KMS-11 (cell line): ENCODE data around the gene FSTL1.

Source experiments
- H2AFZ ChIP-seq: fragments of 200-600 bp; sonication (generic); 2 replicates; pipeline ENCODE4 v1.6.1; 2016; ENCODE audit warnings: antibody characterized with exemption, mixed run types, low read depth
- H3K27ac ChIP-seq: fragments of 200-600 bp; sonication (generic); 2 replicates; pipeline ENCODE4 v1.6.1; 2016; ENCODE audit warnings: mild to moderate bottlenecking, mixed run types
- H3K27me3 ChIP-seq: fragments of 200-600 bp; sonication (generic); 2 replicates; pipeline ENCODE4 v1.6.1; 2017; ENCODE audit warnings: mild to moderate bottlenecking, low read depth, mixed run types, moderate library complexity; ENCODE audit not compliant: insufficient read depth
- H3K36me3 ChIP-seq: fragments of 200-600 bp; sonication (generic); 2 replicates; pipeline ENCODE4 v1.6.1; 2017; ENCODE audit warnings: mild to moderate bottlenecking, mixed run types; ENCODE audit not compliant: insufficient read depth
- H3K4me1 ChIP-seq: fragments of 200-600 bp; sonication (generic); 2 replicates; pipeline ENCODE4 v1.6.1; 2016; ENCODE audit warnings: mild to moderate bottlenecking, low read depth, mixed run types; ENCODE audit not compliant: poor library complexity, severe bottlenecking
- H3K4me2 ChIP-seq: fragments of 200-600 bp; sonication (generic); 2 replicates; pipeline ENCODE4 v1.7.0; 2016; ENCODE audit warnings: mild to moderate bottlenecking, mixed run types
- H3K4me3 ChIP-seq: fragments of 200-600 bp; sonication (generic); IDR thresholded peaks from 2 replicates; pipeline ENCODE4 v1.6.1; 2017; ENCODE audit warnings: low read depth, low read length, mixed read lengths; ENCODE audit not compliant: insufficient read depth
- H3K79me2 ChIP-seq: fragments of 200-600 bp; sonication (generic); 2 replicates; pipeline ENCODE4 v1.6.1; 2016; ENCODE audit warnings: low read depth, mixed run types; ENCODE audit not compliant: insufficient read depth
- H3K9ac ChIP-seq: fragments of 200-600 bp; sonication (generic); 2 replicates; pipeline ENCODE4 v1.6.1; 2016; ENCODE audit warnings: mild to moderate bottlenecking, mixed run types
- H4K20me1 ChIP-seq: fragments of 200-600 bp; sonication (generic); 2 replicates; pipeline ENCODE4 v1.6.1; 2016; ENCODE audit warnings: mild to moderate bottlenecking, mixed run types; ENCODE audit not compliant: insufficient read depth
- TF ChIP-seq, protein P1 (sequence below): fragments of 200-600 bp; sonication (generic); conservative IDR thresholded peaks from 2 replicates; pipeline ENCODE4 v1.6.1; 2017; ENCODE audit warnings: low read depth, mild to moderate bottlenecking, antibody characterized with exemption, low read length, moderate library complexity, mixed read lengths

Gene FSTL1

GRCh38 chr3:120440001-120440703 lies 10.6 kb downstream of the FSTL1 start:
- no peak overlapping the region for H3K9ac ChIP-seq
- H2AFZ ChIP-seq = no peak overlapping the region
- H3K36me3 ChIP-seq = no peaks in the 10 kb centered on the region
- H3K4me2 ChIP-seq = no peak overlapping the region
- no peaks in the 10 kb centered on the region for H3K4me1 ChIP-seq
- H3K27ac ChIP-seq = no peak overlapping the region
- H3K79me2 ChIP-seq = no peaks in the 10 kb centered on the region
- no peaks in the 10 kb centered on the region for H4K20me1 ChIP-seq
- no peak overlapping the region for H3K4me3 ChIP-seq
- no peaks in the 10 kb centered on the region for H3K27me3 ChIP-seq
- TF ChIP-seq, protein P1, sequence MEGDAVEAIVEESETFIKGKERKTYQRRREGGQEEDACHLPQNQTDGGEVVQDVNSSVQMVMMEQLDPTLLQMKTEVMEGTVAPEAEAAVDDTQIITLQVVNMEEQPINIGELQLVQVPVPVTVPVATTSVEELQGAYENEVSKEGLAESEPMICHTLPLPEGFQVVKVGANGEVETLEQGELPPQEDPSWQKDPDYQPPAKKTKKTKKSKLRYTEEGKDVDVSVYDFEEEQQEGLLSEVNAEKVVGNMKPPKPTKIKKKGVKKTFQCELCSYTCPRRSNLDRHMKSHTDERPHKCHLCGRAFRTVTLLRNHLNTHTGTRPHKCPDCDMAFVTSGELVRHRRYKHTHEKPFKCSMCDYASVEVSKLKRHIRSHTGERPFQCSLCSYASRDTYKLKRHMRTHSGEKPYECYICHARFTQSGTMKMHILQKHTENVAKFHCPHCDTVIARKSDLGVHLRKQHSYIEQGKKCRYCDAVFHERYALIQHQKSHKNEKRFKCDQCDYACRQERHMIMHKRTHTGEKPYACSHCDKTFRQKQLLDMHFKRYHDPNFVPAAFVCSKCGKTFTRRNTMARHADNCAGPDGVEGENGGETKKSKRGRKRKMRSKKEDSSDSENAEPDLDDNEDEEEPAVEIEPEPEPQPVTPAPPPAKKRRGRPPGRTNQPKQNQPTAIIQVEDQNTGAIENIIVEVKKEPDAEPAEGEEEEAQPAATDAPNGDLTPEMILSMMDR = no peak

DNA sequence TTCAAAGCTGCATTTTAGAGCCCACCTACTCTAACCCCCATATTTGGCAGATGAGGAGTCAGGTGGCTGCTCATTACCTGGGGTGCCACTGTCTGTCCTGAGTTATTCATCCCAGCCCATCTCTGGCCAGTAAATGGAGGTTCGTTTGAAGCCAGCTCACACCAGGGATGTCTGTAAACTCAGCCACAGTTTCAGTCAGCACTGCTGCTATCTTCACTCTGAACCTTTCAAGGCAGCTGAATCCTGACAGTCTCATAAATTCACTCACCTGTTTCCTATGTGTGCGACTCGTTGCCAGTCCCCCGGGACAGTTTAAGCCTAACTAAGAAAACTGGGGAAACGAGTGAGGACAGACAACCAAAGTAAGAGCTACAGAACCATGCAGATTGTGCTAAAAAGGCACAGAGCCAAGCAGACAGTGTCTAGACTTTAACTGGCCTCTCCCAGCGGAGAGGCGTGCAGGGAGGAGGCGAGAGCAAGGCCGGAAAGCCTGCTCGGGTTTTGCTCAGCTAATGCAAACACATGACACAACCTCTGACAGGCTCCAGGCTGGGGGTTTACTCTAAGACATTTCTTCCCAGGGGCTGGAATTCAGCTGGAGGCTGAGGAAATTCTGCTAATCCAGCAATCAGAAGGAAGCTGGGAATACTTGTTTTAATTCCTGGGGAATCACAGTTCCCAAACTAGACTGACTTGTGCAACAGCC lies 12.0 kb downstream of the FSTL1 start:
- Histone ChIP-seq H3K4me1 (no peaks in the 10 kb centered on the region), H3K27ac (no peak overlapping the region), H3K27me3 (no peaks in the 10 kb centered on the region), H3K79me2 (no peaks in the 10 kb centered on the region), H2AFZ (no peak overlapping the region), H3K36me3 (no peaks in the 10 kb centered on the region), H3K9ac (no peak overlapping the region), H3K4me3 (no peak overlapping the region), H3K4me2 (no peak overlapping the region), H4K20me1 (no peaks in the 10 kb centered on the region)
- TF ChIP-seq, protein P1 = no peak

DNA sequence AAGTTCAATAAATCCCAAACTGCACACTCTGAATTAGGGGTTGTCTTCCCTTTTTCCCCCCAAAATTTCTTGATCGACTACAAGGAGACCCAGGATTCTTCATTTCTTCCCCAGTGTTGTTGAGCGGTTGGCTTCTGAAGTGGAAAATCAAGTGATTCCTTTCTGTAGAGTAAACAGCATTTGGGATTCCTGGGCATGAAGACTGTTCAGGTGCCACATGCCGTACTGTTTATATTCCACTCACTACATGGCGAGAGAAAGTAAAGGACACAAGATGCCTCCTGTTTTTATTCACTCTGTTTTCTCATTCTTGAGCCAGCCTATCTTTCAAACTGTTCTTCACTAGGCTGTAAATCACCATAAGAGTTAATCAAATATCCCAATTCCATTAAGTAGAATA lies 12.6 kb downstream of the FSTL1 start:
- H3K79me2 ChIP-seq = no peaks in the 10 kb centered on the region
- no peak overlapping the region for H3K27ac ChIP-seq
- H3K4me1 ChIP-seq = no peaks in the 10 kb centered on the region
- no peak overlapping the region for H3K9ac ChIP-seq
- H3K36me3 ChIP-seq = no peaks in the 10 kb centered on the region
- H3K4me2 ChIP-seq = no peak overlapping the region
- H3K4me3 ChIP-seq = no peak overlapping the region
- no peaks in the 10 kb centered on the region for H3K27me3 ChIP-seq
- TF ChIP-seq, protein P1 = no peak
- H2AFZ ChIP-seq = no peak overlapping the region
- H4K20me1 ChIP-seq = no peaks in the 10 kb centered on the region

GRCh38 chr3:120437559-120437958 lies 13.2 kb downstream of the FSTL1 start:
- Histone ChIP-seq H3K4me1 (no peaks in the 10 kb centered on the region), H3K36me3 (no peaks in the 10 kb centered on the region), H3K4me2 (no peak overlapping the region), H3K27ac (no peak overlapping the region), H3K4me3 (no peak overlapping the region), H2AFZ (no peak overlapping the region), H3K27me3 (no peaks in the 10 kb centered on the region), H3K9ac (no peak overlapping the region), H3K79me2 (no peaks in the 10 kb centered on the region), H4K20me1 (no peaks in the 10 kb centered on the region)
- TF ChIP-seq, protein P1 = no peak
